ENCODE results near the gene YIF1B. TPM values are rescaled to one million over a fixed set of nuclear protein-coding genes. Genes with fewer than 3 reads are reported as not detected.

The YIF1B gene
- total and polyA plus RNA-seq, 2 experiments from 2014 or later, result 82.8 to 106 TPM

GRCh38 chr19:38336638-38337359 is 21.1 kb upstream of the YIF1B start (continued):
- TF ChIP-seq CTCF (conservative IDR thresholded peaks at IDR 0.05; ENCODE audit: low read depth in 2 of 2) (no peak), NANOG (IDR thresholded peaks at IDR 0.05; ENCODE audit: borderline replicate concordance) (no peak), REST (IDR thresholded peaks at IDR 0.05; ENCODE audit: unreplicated experiment) (no peak), STAT1 (IDR thresholded peaks at IDR 0.05; ENCODE audit: unreplicated experiment) (no peak)

- Histone ChIP-seq H2AFZ (peak overlapping the region; percentile 99), H3K9me2 (ENCODE audit: insufficient read depth) (no peaks in the 10 kb centered on the region), H3K79me2 (replicated peaks; ENCODE audit: insufficient read depth) (no peaks in the 10 kb centered on the region), H3K27ac (ENCODE audit: low read depth) (peak overlapping the region; percentile 78; the same call in 1 of the 2 replicates), H3K4me1 (ENCODE audit: insufficient read depth) (peaks cover 10% of the 10 kb centered on the region), H3K27me3 (ENCODE audit: insufficient read depth) (no peaks in the 10 kb centered on the region), H3K36me3 (ENCODE audit: insufficient read depth) (no peaks in the 10 kb centered on the region; the same call in 1 of the 2 replicates), H4K20me1 (replicated peaks; ENCODE audit: insufficient read depth) (no peaks in the 10 kb centered on the region; the same call in 1 of the 2 replicates), H3F3A (replicated peaks; ENCODE audit: low read depth) (0 out of 2 replicates have a peak, but pooled peaks cover 5% of the 10 kb centered on the region), H3K4me2 (peak overlapping the region; percentile 95), H3K4me3 (peak overlapping the region; percentile 82)
- ATAC-seq, result peak; percentile 82
- Mint-ChIP-seq H3K27ac (peak overlapping the region; percentile 95), H3K4me3 (peak overlapping the region; percentile 94), H3K9me3 (no peaks in the 10 kb centered on the region; the same call in 2 of the 3 replicates), H3K36me3 (ENCODE audit: low read depth) (no peaks in the 10 kb centered on the region), H3K4me1 (peaks cover 10% of the 10 kb centered on the region), H3K27me3 (ENCODE audit: insufficient read depth, low read depth, poor library complexity) (peaks cover 10% of the 10 kb centered on the region)
- peak; percentile 98 for DNase-seq (ENCODE audit: low spot score)
- no peak for TF ChIP-seq CTCF (conservative IDR thresholded peaks at IDR 0.05; ENCODE audit: low read depth in 2 of 2)
- TF ChIP-seq ZNF462 (CRISPR knock-in tag; IDR thresholded peaks at IDR 0.05), result no peak
These were observed 20.3 kb upstream of the YIF1B start for GRCh38 chr19:38335949-38336637.
